Measurements from ENCODE around the gene DIS3L2.
A peak's percentile ranks its signal among the peaks of the same experiment; 100 is the strongest.
"Not testable (repeated sequence)": the region's sequence is repeated elsewhere in the genome, so short reads cannot be mapped to it uniquely, and the experiment has no call there.

The DIS3L2 gene

DNA sequence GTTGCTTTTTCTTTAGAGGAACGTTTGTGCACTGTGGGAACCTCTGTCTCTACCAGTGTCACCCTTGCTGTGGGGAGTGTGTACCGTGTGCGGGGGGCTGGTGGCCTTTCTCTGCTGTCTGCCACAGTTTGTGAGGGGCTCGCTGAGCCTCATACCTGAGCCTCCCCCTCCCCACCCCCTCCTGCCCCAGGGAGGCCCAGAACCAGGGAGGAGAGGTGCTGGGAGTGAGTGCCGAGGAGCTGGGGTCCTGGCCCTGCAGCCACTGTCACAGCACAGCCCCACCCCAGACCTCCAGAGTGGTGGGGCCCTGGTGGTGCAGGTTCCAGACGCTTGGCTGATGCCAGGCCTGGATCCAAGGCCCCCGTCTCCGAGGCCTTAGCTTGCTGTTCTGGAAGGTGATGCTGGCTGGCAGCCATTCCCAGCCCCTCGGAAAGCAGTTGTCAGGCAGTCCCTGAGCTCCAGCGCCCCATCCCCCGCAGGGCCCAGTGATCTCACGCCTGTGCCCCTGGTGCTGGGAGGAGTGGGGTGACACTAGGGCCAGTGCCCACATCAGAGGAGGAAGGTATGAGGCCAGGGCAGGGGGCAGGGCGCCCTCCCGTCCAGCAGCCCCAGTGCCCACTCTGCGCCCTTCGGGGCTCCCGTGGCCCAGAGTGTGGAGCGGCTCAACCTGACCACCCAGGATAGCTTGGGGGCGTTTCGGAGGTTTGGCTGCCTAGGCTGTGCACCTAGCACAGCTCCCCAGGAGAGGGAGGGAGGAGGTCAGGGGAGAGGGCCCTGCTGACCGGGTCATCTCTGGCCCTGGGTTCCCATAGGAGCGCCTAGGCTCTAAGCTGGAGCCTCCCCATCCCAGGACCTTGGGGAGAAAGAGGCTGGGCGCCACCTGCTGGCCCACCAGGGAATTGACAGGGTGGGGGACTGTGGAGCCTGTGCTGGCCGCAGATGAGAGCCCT lies 364.1 kb downstream of the DIS3L2 start:
- Histone ChIP-seq H3K4me2 (ENCODE audit: low read length) (no peak overlapping the region), H3K4me3 (ENCODE audit: low read depth, low read length) (no peak overlapping the region), H3K36me3 (ENCODE audit: control insufficient read depth, insufficient read depth, low read length) (no peaks in the 10 kb centered on the region), H3K9ac (no peak overlapping the region), H3K27me3 (ENCODE audit: control insufficient read depth, insufficient read depth, low read length) (no peaks in the 10 kb centered on the region), H2AFZ (no peak overlapping the region), H3K9me3 (ENCODE audit: control insufficient read depth, low read length) (no peaks in the 10 kb centered on the region), H3K79me2 (peaks cover 2% of the 10 kb centered on the region), H3K4me1 (peaks cover 14% of the 10 kb centered on the region), H3K27ac (no peak overlapping the region)
- TF ChIP-seq, protein P1, sequence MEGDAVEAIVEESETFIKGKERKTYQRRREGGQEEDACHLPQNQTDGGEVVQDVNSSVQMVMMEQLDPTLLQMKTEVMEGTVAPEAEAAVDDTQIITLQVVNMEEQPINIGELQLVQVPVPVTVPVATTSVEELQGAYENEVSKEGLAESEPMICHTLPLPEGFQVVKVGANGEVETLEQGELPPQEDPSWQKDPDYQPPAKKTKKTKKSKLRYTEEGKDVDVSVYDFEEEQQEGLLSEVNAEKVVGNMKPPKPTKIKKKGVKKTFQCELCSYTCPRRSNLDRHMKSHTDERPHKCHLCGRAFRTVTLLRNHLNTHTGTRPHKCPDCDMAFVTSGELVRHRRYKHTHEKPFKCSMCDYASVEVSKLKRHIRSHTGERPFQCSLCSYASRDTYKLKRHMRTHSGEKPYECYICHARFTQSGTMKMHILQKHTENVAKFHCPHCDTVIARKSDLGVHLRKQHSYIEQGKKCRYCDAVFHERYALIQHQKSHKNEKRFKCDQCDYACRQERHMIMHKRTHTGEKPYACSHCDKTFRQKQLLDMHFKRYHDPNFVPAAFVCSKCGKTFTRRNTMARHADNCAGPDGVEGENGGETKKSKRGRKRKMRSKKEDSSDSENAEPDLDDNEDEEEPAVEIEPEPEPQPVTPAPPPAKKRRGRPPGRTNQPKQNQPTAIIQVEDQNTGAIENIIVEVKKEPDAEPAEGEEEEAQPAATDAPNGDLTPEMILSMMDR (IDR thresholded peaks at IDR 0.05): peak; percentile 60

DNA sequence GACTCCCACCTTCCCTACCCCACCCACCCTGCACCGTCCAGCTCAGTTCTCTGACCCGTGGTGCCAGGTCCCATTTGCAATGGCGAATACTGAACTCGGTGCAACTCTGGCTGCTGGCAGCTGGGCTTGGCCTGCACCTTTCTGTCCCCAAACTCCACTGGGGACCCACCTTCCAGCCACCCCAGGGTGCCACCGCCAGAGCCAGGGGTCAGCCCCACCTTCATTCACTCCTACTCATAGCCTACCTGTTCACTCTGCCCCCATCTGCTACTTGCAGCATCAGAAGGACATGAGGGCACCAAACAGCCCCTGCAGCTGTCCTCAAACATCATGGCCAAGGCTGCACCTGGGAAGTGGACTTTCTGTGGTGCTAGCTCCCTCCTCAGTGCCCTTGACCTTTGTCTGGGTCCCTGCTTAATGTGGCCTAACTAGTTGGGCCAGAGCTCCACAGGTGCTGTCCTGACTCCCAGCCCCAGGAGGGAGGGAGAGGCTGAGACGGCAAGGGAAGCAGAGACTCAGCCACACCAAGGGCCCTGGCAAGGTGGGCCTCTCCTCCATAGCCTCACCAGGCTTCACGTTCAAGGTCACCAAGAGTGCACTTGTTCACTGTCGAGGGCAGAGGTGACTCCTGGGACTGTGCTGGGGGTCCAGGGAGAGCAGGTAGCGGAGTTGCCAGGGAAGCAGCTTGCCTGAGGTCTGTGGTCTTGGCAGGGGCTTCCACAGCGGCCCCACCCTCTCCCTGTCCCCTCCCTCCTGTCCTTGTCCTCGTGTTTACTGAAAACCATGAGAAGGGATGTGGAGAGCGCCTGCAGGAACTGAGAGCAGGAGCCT lies 365.0 kb downstream of the DIS3L2 start:
- H3K4me3 ChIP-seq (ENCODE audit: low read depth, low read length); H3K9me3 ChIP-seq (ENCODE audit: control insufficient read depth, low read length); H3K27ac ChIP-seq; H3K4me2 ChIP-seq (ENCODE audit: low read length); H3K79me2 ChIP-seq; H3K9ac ChIP-seq; H2AFZ ChIP-seq; H3K27me3 ChIP-seq (ENCODE audit: control insufficient read depth, insufficient read depth, low read length); H3K36me3 ChIP-seq (ENCODE audit: control insufficient read depth, insufficient read depth, low read length): not testable (repeated sequence)
- H3K4me1 ChIP-seq: peaks cover 14% of the 10 kb centered on the region

DNA sequence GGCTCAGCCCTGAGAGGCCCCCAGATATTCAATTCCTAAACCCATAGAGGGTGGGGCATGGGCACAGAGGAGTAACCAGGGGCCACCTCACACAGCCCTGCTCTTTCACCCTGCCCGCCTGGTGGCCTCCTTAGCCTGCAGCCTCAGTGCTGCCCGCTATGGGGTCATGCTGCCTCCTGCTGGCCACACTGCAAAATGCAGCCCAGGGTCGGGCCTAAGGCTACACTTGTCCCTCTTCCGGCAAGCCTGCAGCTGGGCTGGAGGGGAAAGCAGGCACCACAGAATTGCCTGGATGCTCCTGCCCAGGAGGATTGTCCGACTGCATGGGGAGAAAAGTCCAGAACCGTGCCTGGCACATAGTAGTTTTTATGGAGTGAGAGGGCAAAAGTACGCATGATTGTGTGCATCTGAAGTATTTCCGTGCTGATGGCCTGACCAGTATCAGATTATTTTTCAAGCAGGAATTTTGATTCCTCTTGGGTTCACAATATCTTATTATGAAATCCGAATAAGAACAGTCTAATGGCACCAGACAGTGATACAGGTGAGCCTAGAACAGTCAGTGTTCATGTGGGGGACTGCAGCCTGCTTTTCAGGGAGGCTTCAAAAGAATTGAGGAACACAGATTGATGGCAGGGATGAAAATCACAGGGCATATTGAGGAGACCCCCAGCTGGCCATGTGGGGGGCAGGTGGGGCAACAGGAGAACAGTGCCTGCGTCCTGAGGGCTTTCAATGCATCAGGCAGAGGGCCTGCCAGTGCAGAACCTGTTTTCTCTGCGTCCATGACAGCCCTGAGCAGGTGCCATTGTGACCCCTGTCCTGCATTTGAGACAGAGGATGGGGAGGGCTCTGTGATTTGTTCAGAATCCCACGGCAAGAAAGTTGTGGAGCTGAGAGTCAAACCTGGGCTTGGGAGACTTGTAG lies 365.9 kb downstream of the DIS3L2 start:
- peaks cover 14% of the 10 kb centered on the region for H3K4me1 ChIP-seq
- TF ChIP-seq, protein P1 (IDR thresholded peaks at IDR 0.05): peak; percentile 91
- H3K27me3 ChIP-seq (ENCODE audit: control insufficient read depth, insufficient read depth, low read length): no peaks in the 10 kb centered on the region
- H3K79me2 ChIP-seq: no peaks in the 10 kb centered on the region
- no peak overlapping the region for H2AFZ ChIP-seq
- H3K27ac ChIP-seq: no peak overlapping the region
- no peaks in the 10 kb centered on the region for H3K36me3 ChIP-seq (ENCODE audit: control insufficient read depth, insufficient read depth, low read length)
- H3K4me2 ChIP-seq (ENCODE audit: low read length): no peak overlapping the region
- H3K9me3 ChIP-seq (ENCODE audit: control insufficient read depth, low read length): no peaks in the 10 kb centered on the region
- no peak overlapping the region for H3K9ac ChIP-seq
- H3K4me3 ChIP-seq (ENCODE audit: low read depth, low read length): no peak overlapping the region

DNA sequence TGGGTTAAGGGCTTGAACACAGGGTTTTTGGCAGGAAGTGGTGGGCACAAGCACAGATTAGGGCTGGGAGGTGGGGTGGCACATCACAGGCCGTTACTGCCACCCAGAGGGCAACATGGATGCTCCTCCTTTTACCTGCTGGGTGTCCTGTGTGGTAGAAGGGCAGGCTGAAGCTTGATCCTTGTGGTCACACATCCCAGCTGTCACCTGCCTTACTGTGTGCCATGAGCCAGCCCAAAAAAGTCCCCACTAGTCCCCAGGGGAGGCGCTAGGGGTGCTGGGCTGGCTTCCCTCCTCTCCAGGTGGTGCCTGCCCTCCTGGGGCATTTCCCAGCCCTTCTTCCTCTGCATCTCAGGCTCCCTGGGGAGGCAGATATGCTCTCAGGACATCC lies 366.5 kb downstream of the DIS3L2 start:
- H3K36me3 ChIP-seq (ENCODE audit: control insufficient read depth, insufficient read depth, low read length): no peaks in the 10 kb centered on the region
- no peak overlapping the region for H3K4me2 ChIP-seq (ENCODE audit: low read length)
- H3K27me3 ChIP-seq (ENCODE audit: control insufficient read depth, insufficient read depth, low read length): no peaks in the 10 kb centered on the region
- peaks cover 14% of the 10 kb centered on the region for H3K4me1 ChIP-seq
- no peak overlapping the region for H3K9ac ChIP-seq
- TF ChIP-seq, protein P1 (IDR thresholded peaks at IDR 0.05): no peak
- no peaks in the 10 kb centered on the region for H3K79me2 ChIP-seq
- H3K27ac ChIP-seq: no peak overlapping the region
- H3K9me3 ChIP-seq (ENCODE audit: control insufficient read depth, low read length): no peaks in the 10 kb centered on the region
- no peak overlapping the region for H2AFZ ChIP-seq
- no peak overlapping the region for H3K4me3 ChIP-seq (ENCODE audit: low read depth, low read length)

All from parathyroid adenoma (tissue), 2 donors.